ENCODE results near the gene CFAP58. TPM values are rescaled to one million over a fixed set of nuclear protein-coding genes. Genes with fewer than 3 reads are reported as not detected.
A peak's percentile ranks its signal among the peaks of the same experiment; 100 is the strongest.

Gene CFAP58
- polyA plus RNA-seq, 3 donors: 0.16 TPM; not detected in 2

- Histone ChIP-seq H3K4me3 (replicated peaks in 1 of 3; ENCODE audit: low read depth in 2 of 3, low read length in 3 of 3) (peak overlapping the region in 1 of 3 experiments; percentile 94), H3K4me1 (ENCODE audit: control insufficient read depth in 1 of 2, insufficient read depth in 2 of 2, low read length in 2 of 2) (peaks cover 77 to 82% of the 10 kb centered on the region in 2 donors), H3K4me2 (replicated peaks; ENCODE audit: extremely low read depth, low read length, poor library complexity, severe bottlenecking) (peak overlapping the region; percentile 89), H3K9ac (ENCODE audit: insufficient read depth, low read length, poor library complexity, severe bottlenecking) (no peak overlapping the region), H2AFZ (ENCODE audit: insufficient read depth, low read depth, low read length, poor library complexity, severe bottlenecking) (no peak overlapping the region), H3K27me3 (ENCODE audit: control insufficient read depth in 2 of 2, insufficient read depth in 2 of 2, low read length in 2 of 2) (no peaks in the 10 kb centered on the region), H3K27ac (ENCODE audit: low read depth in 1 of 2, low read length in 2 of 2) (peak overlapping the region in 1 of 2 donors; percentile 37), H3K36me3 (replicated peaks in 1 of 2; ENCODE audit: control insufficient read depth in 1 of 2, insufficient read depth in 2 of 2, low read length in 2 of 2) (peaks cover 21 to 48% of the 10 kb centered on the region in 2 donors), H4K20me1 (ENCODE audit: insufficient read depth, low read length) (peaks cover 81% of the 10 kb centered on the region), H3K9me3 (replicated peaks in 1 of 2; ENCODE audit: control insufficient read depth in 1 of 2, insufficient read depth in 1 of 2, low read length in 2 of 2) (no peaks in the 10 kb centered on the region), H3K79me2 (ENCODE audit: insufficient read depth, low read length) (peaks cover 97% of the 10 kb centered on the region)
- Mint-ChIP-seq H3K4me3 (peak overlapping the region; percentile 51 to 61), H3K36me3 (peaks cover 39 to 51% of the 10 kb centered on the region in 2 donors), H3K27me3 (ENCODE audit: low read depth in 3 of 3) (peaks cover 1 to 2% (median 2%) of the 10 kb centered on the region in 3 donors), H3K4me1 (peaks cover 77% of the 10 kb centered on the region), H3K27ac (peak overlapping the region; percentile 59 to 99 (median 72)), H3K9me3 (peaks cover 0 to 1% (median 0%) of the 10 kb centered on the region in 7 donors)
- 84% methylated on average over 9 of the region's 13 CpGs for WGBS (ENCODE audit: insufficient coverage)
- DNase-seq: peak in 1 of 3 donors; percentile 6
- intact Hi-C loops (cut with micrococcal nuclease): no loop called here
- TF ChIP-seq CTCF (IDR thresholded peaks at IDR 0.05): no peak
These were observed 18.5 kb upstream of the CFAP58 start for GRCh38 chr10:104334965-104335650.

- peak in 2 of 3 donors; percentile 19 to 42 for DNase-seq
- Histone ChIP-seq H3K4me1 (ENCODE audit: control insufficient read depth in 1 of 2, insufficient read depth in 2 of 2, low read length in 2 of 2) (peaks cover 59 to 68% of the 10 kb centered on the region in 2 donors), H3K27ac (ENCODE audit: low read depth in 1 of 2, low read length in 2 of 2) (peak overlapping the region; percentile 97 to 98), H4K20me1 (ENCODE audit: insufficient read depth, low read length) (peaks cover 63% of the 10 kb centered on the region), H3K9ac (ENCODE audit: insufficient read depth, low read length, poor library complexity, severe bottlenecking) (peak overlapping the region; percentile 93), H3K4me3 (replicated peaks in 1 of 3; ENCODE audit: low read depth in 2 of 3, low read length in 3 of 3) (peak overlapping the region; percentile 86 to 98 (median 94)), H3K27me3 (ENCODE audit: control insufficient read depth in 2 of 2, insufficient read depth in 2 of 2, low read length in 2 of 2) (no peaks in the 10 kb centered on the region), H3K9me3 (replicated peaks in 1 of 2; ENCODE audit: control insufficient read depth in 1 of 2, insufficient read depth in 1 of 2, low read length in 2 of 2) (no peaks in the 10 kb centered on the region), H2AFZ (ENCODE audit: insufficient read depth, low read depth, low read length, poor library complexity, severe bottlenecking) (no peak overlapping the region), H3K4me2 (replicated peaks; ENCODE audit: extremely low read depth, low read length, poor library complexity, severe bottlenecking) (peak overlapping the region; percentile 89), H3K79me2 (ENCODE audit: insufficient read depth, low read length) (peaks cover 79% of the 10 kb centered on the region), H3K36me3 (replicated peaks in 1 of 2; ENCODE audit: control insufficient read depth in 1 of 2, insufficient read depth in 2 of 2, low read length in 2 of 2) (peaks cover 16 to 31% of the 10 kb centered on the region in 2 donors)
- H3K36me3 Mint-ChIP-seq: peaks cover 28 to 38% of the 10 kb centered on the region in 2 donors
- H3K27ac Mint-ChIP-seq: peak overlapping the region; percentile 96 to 100 (median 99)
- peaks cover 0 to 1% (median 0%) of the 10 kb centered on the region in 7 donors for H3K9me3 Mint-ChIP-seq
- intact Hi-C loops (cut with micrococcal nuclease): loop anchor here in 1 of 2 donors (1.0 kb wide), 1 partner anchor 8 kb away; no protein-coding TSS in a partner anchor
- peaks cover 2 to 9% (median 4%) of the 10 kb centered on the region in 3 donors for H3K27me3 Mint-ChIP-seq (ENCODE audit: low read depth in 3 of 3)
- peaks cover 63% of the 10 kb centered on the region for H3K4me1 Mint-ChIP-seq
- peak overlapping the region; percentile 92 to 99 for H3K4me3 Mint-ChIP-seq
- no peak for TF ChIP-seq CTCF (IDR thresholded peaks at IDR 0.05)
- WGBS (ENCODE audit: insufficient coverage): no CpG with 5 or more reads among the region's 12 CpGs
These were observed 16.7 kb upstream of the CFAP58 start for GRCh38 chr10:104336821-104337467.
